GM19463 (cell line): Measurements from ENCODE around the gene SLC9A4.

Source experiments
- ATAC-seq: cut with Tn5 transposase; IDR thresholded peaks from one replicate; pipeline ENCODE4 v1.9.1; 2021; ENCODE audit warnings: mild to moderate bottlenecking, moderate library complexity; ENCODE audit not compliant: unreplicated experiment

Gene SLC9A4, protein sequence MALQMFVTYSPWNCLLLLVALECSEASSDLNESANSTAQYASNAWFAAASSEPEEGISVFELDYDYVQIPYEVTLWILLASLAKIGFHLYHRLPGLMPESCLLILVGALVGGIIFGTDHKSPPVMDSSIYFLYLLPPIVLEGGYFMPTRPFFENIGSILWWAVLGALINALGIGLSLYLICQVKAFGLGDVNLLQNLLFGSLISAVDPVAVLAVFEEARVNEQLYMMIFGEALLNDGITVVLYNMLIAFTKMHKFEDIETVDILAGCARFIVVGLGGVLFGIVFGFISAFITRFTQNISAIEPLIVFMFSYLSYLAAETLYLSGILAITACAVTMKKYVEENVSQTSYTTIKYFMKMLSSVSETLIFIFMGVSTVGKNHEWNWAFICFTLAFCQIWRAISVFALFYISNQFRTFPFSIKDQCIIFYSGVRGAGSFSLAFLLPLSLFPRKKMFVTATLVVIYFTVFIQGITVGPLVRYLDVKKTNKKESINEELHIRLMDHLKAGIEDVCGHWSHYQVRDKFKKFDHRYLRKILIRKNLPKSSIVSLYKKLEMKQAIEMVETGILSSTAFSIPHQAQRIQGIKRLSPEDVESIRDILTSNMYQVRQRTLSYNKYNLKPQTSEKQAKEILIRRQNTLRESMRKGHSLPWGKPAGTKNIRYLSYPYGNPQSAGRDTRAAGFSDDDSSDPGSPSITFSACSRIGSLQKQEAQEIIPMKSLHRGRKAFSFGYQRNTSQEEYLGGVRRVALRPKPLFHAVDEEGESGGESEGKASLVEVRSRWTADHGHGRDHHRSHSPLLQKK

DNA sequence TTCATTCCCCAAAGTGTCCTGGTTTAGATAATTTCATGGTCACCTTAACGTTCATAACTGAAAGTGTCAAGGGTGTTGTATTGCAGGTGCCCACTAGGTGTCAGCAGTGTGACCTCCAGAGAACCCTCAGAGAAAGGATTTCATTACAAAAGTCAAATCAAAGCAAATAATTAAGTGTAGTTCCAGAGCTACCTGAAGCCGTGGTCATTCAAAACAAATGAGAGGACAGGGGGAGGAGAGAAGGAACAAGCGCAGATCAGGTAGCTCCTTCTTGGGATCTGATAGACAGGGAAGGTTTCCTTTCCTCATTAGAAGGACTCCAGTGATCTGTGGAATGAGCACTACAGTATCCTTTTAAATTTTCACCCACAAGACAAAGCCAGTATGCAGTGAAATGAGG is at the start of gene SLC9A4:
TSS of gene SLC9A4 (plus strand) at position 207 of the 400 bp plus-strand sequence. CDS start 534 bp downstream, outside the sequence.
- no peak for ATAC-seq

DNA sequence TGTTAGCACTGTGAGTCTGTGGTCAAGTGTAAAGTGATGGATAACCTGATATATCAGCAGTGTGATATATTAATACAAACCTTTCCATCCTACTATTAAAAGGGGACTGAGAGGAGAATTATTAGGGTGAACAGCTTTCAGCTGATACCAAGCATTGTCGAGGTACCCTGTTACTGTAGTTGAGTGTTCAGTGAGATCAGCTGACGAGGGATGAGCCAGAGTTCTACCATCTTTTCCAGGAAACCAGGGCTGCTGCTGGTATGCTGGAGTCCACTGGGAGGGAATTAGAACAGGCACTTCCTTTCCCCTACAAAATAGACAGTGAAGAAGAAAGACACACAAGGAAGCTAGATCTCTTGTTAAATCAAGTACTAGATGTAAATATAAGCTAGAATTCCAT is 49.7 kb upstream of the SLC9A4 start:
- no peak for ATAC-seq

DNA sequence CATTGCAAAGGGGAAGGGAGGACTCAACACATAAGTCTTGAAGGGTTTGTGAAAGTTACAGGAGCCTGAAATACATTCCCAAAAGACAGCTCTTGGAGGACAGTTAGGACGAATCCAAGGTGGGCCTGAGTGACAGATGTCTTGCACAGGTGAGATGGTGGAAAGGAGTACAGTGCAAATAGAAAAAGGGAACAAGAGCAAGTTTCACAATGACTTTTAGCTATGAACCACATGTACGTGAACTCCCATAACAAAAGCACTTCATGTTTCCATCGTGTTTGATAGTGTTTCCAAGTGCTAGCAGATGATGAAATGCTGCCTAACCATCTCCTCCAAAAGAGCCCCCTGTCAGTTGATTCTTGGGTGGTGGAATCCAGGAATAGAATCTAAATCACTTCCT is 48.3 kb upstream of the SLC9A4 start:
- ATAC-seq = peak; percentile 84

DNA sequence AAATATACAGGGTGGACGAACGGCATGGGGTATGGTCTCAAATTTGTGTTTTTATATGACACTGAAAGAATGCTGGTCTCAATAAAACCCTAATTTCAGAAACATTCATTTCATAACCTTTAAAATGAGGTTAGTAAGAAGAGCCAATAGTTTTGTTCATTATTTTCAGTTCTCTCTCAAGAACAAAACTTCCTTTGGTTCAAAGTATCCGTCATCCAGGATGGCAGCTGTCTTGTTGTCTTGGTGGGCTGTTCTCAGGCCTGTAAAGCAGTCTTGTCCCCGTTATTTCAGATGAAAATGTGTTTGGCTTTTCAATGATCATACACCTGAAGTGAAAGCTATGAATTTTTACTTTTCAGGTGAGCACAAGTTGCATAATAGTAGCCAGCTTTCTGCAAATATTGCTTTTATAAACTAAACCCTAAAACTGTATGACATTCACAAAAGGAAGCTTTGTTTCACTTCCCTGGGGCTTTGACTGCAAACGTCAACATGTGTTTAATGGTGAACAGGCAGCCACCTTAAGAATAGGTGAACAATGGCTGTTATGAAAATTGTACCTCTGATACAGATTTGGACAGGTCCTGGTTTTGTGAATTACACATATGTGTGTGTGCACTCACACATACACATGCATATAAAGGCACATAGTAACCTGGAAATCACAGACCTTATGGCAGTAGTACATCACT is 47.4 kb upstream of the SLC9A4 start:
- no peak for ATAC-seq

DNA sequence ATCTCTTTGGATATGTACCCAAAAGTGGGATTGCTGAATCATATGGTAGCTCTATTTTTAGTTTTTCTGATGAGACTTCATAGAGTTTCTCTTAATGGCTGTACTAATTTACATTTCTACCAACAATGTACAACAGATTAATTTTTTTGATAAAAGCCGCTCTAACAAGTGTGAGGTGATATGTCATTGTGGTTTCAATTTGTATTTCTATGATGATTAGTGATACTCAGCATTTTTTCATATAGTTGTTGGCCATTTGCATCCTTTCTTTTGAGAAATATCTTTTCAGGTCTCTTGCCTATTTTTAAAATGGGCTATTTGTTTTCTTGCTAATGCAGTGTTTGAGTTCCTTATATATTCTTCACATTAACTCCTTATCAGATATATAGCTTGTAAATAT is 45.8 kb upstream of the SLC9A4 start:
- ATAC-seq = no peak

DNA sequence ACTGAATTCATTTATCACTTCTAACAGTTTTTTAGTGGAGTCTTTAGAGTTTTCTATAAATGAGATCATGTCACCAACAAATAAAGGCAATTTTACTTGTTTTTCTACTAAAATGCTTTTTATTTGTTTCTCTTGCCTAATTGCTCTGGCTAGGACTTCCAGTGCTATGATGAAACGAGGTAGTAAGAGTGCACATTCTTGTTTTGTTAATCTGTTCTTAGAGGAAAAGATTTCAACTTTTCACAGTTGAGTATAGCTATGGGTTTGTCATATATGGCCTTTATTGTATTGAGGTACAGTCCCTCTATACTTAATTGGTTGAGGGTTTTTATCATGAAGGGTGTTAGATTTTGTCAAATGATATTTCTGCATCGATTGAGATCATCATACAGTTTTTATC is 44.5 kb upstream of the SLC9A4 start:
- no peak for ATAC-seq

DNA sequence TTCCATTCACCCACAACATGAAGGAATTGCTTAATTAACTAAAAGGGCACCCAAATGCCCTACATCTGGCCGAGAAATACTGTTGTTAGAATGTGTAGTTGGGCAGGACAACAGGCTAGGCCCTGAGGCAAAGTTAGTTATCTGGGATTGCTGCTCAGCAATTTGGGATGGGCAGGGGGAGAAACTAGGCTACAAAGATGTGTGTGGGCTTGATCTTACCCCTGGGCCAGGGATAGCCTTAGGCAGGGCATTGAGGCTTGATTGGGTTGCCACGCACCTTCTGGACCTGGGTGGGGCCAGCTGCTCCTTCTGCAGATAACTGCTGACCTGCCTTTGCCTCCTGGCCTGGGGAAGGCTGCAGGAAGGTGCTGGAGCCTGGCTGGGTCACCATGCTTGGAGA is 40.6 kb upstream of the SLC9A4 start:
- no peak for ATAC-seq

DNA sequence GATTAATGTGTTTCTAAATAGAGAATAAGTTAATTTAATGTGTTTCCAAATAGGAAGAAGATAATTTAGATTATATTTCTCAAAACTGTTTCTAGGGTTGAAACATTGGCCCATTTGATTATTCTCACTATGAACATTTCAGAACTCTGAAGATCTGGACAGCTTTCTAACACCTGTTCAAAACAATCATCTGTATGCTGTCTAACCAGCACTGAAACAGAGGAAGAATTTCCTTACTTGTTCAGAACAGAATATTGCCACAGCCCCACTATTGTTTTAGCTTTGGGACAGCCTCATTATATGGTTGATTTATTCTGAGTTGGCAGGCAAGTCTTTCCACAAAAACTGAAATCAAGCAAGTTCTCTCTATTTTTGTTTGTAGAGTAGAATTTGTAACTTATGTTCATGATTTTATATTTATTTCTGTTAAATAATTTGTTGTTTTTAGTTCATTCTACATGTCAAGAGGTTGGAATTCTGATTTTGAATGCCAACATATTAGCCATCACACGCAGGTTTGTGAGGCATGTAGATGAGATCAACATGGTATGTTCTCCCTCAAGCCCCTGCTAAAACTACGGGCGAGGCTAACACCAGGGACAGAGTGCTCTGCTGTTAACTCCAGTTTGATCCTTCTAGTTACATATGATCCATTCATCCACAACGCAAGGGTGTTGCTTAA is 38.9 kb upstream of the SLC9A4 start:
- ATAC-seq = no peak

DNA sequence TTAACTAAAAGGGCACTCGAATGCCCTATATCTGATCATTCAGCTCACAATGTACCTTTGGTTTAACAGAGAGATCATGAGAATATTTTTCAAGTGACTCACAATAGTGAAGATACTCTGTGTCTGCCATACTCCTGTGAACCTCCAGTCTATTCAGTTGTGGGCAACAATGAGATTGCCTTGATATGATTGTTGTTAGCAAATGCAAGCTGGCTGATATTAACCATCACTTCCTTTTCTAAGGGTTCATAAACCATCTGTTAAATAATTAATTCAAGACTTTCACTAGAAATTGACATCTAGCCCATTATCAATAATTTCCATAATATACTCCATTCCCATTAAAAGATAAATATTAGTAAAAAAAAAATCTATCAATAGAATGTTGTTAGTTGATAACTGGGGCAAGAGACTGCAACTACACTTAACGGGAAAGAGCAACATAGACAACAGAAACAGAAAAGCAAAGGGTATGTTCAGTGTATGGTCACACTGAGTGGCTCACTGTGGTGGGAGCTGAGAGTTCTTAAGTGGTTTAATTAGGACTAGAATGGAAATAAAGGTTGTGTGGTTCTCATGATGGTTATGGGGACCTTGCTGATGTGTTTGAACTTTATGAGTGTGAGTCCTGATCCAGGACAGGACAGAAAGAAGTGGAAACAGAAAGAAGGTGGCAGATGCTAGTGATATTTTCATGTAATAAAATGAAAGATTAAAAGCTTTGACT is 38.2 kb upstream of the SLC9A4 start:
- ATAC-seq = peak; percentile 49

DNA sequence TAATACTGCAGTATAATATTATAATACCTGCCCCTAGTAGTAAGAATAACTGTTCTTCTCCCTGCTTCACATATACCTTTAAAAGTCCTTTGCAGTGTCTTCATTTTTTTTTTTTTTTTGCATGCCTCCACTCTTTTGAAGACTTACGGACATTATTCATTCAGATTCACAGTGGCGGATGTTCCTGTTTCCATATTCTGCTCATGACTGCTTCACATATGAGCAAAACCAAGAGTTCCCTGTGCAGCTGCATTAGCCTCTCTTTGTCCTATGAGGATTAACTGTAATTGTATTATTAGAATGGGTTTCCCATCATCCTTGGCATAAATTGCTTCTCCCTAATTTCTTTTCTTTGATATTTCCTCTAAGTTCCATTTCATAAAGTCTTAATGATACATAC is 37.3 kb upstream of the SLC9A4 start:
- ATAC-seq = peak; percentile 48

DNA sequence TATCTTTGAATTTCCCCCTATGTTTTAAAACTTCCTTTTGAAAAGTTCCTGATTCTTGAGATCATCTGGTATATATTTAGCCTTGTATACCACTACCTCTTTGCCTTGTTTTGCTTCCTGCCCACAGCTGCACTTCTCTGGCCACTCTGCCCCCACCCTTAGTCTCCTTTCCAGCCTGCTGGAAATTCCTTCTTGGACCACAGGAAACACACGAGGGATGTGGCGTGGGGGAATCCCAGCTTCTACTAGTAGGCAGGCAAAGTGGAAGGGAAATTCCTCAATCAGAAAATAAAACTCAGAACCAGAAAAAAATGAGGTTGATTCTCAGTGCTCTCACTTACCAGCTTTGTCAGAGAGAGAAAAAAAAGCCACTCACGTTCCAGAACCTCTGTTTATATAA is 36.7 kb upstream of the SLC9A4 start:
- ATAC-seq = no peak

DNA sequence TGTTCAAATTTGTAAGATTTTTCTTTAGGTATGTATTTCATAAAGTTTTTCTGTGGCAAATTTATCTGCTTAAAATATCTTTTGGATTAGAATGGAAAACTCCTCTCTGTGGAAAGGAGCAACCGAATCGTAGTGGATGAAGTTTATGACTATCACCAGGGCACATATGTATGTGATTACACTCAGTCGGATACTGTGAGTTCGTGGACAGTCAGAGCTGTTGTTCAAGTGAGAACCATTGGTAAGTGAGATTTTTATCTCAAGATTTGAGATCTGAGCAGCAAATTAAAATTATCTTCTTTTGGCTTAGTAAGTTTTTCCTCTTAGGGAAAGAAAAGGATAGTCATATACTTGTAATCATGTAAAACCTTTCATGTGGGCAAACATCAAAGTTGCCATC is 35.9 kb upstream of the SLC9A4 start:
- no peak for ATAC-seq

DNA sequence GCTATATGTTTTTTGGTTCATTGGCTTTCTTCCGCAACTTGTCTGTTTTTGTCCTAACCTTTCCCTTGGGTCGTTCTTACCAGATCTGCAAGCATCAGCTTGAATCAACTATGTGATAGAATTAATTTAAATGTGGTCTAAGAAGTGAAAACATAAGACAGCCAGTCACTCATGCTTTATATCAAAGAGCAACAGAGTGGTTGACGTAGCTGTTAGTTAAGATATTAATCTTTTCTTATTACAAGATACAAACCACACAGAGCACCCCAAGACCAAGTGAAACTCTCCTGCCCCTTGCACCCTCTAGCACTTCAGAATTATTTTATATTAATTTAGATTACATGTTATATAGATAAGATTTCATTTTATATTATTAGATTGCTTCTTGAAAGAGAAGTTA is 34.9 kb upstream of the SLC9A4 start:
- no peak for ATAC-seq

DNA sequence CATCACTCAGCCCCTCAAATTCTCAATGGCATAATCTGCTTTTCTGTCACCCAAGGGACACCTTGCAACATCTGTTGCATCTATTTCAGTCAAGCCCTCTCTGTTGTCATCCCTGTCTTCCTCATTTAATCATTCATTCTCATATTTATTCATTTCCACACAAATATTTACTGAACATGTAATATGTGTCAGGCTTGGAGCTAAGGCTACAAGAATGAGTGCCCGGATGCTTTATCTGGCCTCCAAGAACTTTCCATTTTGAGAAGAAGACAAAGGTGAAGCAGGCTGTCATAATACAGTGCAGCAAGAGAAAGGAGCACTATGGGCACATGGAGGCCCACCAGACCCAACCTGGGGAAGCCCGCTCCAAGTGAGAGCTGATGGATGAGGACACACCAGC is 34.4 kb upstream of the SLC9A4 start:
- ATAC-seq = no peak

DNA sequence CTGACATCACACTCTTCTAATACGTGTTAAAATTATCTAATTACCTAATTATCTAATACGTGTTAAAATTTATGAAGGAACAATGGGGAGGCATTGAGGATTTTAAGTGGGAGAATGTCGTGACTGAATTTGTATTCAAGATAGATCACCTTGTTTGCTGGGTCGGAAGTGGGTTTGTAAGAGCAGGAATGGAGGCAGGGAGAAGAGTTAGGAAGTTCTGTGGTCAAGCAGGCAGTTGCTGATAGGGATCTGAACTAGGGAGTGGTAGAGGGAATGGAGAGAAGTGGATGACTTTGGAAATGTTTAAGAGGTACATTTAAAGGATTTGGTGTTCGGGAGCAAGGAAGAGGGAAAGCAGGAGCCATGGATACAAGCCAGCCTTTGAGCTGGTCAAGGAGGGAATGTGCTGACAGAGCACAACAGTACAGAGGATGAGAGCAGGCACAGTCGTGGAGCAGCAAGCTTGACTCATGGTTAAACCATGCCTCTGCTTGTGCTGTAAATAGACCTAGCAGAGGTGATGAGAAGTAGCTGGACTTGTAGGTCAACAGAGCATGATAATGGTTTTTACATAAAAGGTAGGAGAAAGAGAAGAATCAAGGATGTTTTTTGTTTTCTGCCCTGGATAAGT is 33.8 kb upstream of the SLC9A4 start:
- no peak for ATAC-seq

DNA sequence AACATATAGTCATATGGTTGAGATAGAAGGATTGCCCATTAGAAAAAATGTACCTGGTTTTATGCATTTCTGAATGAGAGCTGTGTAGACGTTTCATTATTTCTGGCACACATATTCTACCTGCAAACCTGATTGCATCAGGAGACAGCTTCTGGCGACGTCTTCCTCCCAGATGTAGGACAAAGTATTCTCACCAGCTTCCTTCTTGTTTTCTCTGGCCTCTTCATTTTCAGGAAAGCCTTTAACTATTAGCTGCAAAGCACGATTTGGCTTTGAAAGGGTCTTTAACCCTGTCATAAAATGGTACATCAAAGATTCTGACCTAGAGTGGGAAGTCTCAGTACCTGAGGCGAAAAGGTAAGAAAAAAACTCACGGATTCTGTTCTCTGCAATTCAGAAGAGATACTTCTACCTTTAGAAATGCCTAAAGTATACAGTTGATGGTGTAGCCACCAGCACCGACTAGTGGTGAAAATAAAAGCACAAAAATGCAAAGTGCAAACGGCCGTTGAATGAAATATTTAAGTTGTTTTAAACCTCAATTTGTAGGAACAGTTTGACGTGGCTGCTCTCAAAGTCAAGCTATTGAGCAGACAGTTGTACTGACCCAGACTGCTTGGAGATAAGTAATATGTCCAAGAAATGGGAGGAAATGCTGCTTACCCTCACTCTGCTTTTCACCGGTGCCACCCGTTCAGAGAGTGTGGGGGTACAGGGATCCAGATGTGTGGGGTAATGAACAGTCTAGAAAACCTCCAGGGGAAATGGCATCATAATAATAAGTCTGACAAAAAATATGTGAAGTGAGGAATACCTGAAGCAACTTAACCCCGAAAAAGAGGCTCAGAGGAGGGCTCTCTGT is 29.8 kb upstream of the SLC9A4 start:
- peak; percentile 56 for ATAC-seq

DNA sequence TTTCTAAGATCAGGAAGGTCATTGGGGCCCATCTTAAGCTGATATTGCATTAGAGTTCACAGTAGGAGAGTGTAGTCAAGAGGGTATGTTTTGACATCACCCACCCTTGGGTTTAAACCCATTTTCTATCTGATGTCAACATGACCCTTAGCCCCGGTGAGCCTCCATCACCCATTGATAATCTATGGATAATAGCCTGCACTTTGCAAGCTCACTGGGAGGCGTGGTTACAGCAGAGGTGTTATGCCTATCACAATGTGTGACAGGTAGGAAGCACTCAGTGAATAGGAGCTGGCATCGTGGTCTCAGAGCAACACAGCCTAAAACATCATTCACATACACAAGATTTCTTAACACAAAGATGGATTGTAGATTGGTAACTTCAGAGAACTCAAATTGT is 28.8 kb upstream of the SLC9A4 start:
- ATAC-seq = no peak

DNA sequence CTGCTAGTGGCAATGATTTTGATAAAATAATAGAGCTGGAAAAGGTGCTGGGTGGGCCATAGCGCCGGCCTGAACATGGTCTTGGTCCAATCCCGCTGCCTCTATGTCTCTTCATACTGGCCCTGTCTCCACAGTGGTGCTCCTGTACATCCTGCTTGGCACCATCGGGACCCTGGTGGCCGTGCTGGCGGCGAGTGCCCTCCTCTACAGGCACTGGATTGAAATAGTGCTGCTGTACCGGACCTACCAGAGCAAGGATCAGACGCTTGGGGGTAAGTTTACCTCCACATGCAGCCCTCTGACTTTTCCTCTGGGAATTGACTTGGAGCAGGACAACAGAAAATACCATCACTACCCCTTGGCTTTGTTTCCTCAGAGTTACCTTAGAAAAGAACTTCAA is 26.1 kb upstream of the SLC9A4 start:
- ATAC-seq = no peak

DNA sequence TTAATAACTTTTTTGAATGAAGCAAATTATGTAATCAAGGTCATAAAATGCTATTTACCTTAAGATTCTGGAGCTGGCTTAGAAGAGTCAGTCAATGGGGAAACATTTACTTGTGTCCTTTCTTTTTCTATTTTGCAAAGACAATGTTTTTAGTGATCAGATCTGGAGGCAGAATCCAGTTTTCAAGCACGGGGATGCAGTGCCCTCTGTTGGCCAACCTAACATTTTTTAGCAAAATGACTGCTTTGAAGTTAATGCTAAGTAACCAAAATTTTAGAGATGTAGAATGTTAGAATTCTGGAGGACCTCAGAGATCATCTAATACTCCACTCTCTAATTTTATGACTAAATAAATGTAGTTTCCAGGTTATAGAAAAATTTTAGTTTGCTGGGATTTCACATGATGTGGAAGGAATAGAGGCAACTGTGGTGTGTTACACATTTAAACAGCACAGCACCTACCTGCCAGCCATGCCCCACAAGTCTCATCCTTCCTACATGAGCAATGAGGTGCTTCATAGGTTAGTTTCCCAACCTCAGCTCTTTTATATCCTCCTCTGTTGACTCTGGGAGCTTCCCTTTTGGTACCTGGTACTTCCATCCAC is 23.6 kb upstream of the SLC9A4 start:
- ATAC-seq = no peak
